ENCODE data around the gene BBS7. TPM values are rescaled to one million over a fixed set of nuclear protein-coding genes. Genes with fewer than 3 reads are reported as not detected.

The BBS7 gene
- polyA plus RNA-seq, 1 of the 3 experiments (the other 2 are of a cell fraction) = 24.3 TPM

- peaks cover 19 to 31% of the 10 kb centered on the region in 2 experiments for H3K36me3 ChIP-seq (replicated peaks in 1 of 2; ENCODE audit: control insufficient read depth in 1 of 2, insufficient read depth in 2 of 2, low read length in 1 of 2)
- H3K9me2 ChIP-seq = no peaks in the 10 kb centered on the region
- WGBS (ENCODE audit: low lambda C conversion rate) = 74% methylated on average over 3 of the region's 3 CpGs
- H4K20me1 ChIP-seq (ENCODE audit: insufficient read depth) = no peaks in the 10 kb centered on the region
- H2AFZ ChIP-seq (ENCODE audit: low read depth) = peak overlapping the region; percentile 66
- no peak overlapping the region for H3K4me2 ChIP-seq
- ChIA-PET CTCF (no interaction called here), POLR2A (interaction anchor here (1.8 kb wide), 1 partner anchor 70 kb away, joined by 6 read pairs; the partner anchor contains the start of gene BBS7)
- no peaks in the 10 kb centered on the region for H3K9me3 ChIP-seq
- peaks cover 39% of the 10 kb centered on the region for H3K79me2 ChIP-seq (ENCODE audit: insufficient read depth)
- peaks cover 6% of the 10 kb centered on the region for H3F3A ChIP-seq (replicated peaks; ENCODE audit: insufficient read depth)
- no peak for DNase-seq
- H3K4me3 ChIP-seq (ENCODE audit: low read depth in 2 of 2, low read length in 1 of 2) = no peak overlapping the region
- peak overlapping the region in 1 of 2 experiments; percentile 90; a peak in 2 of 4 replicates for H3K27ac ChIP-seq (ENCODE audit: low read depth in 2 of 2, low read length in 1 of 2)
- TF ChIP-seq JUND (IDR thresholded peaks at IDR 0.05) (no peak), NFIC (IDR thresholded peaks at IDR 0.05; ENCODE audit: borderline replicate concordance) (no peak), MEF2A (IDR thresholded peaks at IDR 0.05; ENCODE audit: borderline replicate concordance, low read depth) (no peak), TEAD4 (IDR thresholded peaks at IDR 0.05; ENCODE audit: borderline replicate concordance, insufficient read depth) (no peak), GATA2 (CRISPR knock-in tag; IDR thresholded peaks at IDR 0.05) (no peak), USF2 (IDR thresholded peaks at IDR 0.05; ENCODE audit: borderline replicate concordance, low read depth, low read length) (no peak), EP300 (IDR thresholded peaks at IDR 0.05; ENCODE audit: borderline replicate concordance in 1 of 2, low read depth in 1 of 2, low read length in 1 of 2) (no peak), GABPA (IDR thresholded peaks at IDR 0.05; ENCODE audit: low read depth) (no peak), RFX5 (IDR thresholded peaks at IDR 0.05; ENCODE audit: low read length) (no peak)
- TF ChIP-seq, protein P1, sequence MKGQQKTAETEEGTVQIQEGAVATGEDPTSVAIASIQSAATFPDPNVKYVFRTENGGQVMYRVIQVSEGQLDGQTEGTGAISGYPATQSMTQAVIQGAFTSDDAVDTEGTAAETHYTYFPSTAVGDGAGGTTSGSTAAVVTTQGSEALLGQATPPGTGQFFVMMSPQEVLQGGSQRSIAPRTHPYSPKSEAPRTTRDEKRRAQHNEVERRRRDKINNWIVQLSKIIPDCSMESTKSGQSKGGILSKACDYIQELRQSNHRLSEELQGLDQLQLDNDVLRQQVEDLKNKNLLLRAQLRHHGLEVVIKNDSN (IDR thresholded peaks at IDR 0.05; ENCODE audit: borderline replicate concordance, low read depth) = no peak
- peaks cover 7 to 12% of the 10 kb centered on the region in 2 experiments; a peak in 3 of 4 replicates for H3K4me1 ChIP-seq (ENCODE audit: control insufficient read depth in 1 of 2, insufficient read depth in 2 of 2, low read depth in 1 of 2, low read length in 1 of 2)
- no peak overlapping the region for H3K9ac ChIP-seq
- no peaks in the 10 kb centered on the region for H3K27me3 ChIP-seq (ENCODE audit: insufficient read depth)
These were observed 70.3 kb downstream of the BBS7 start for GRCh38 chr4:121799867-121800501.

GRCh38 chr4:121799208-121799823 lies 71.0 kb downstream of the BBS7 start:
- H3K9me2 ChIP-seq = no peaks in the 10 kb centered on the region
- TF ChIP-seq CHD2 (IDR thresholded peaks at IDR 0.05; ENCODE audit: low read length, partially characterized antibody) (no peak), ZBTB33 (IDR thresholded peaks at IDR 0.05; ENCODE audit: borderline replicate concordance, low read depth) (no peak), JUND (IDR thresholded peaks at IDR 0.05) (no peak)
- H3K9me3 ChIP-seq = no peaks in the 10 kb centered on the region
- CTCF ChIA-PET = no interaction called here
- H4K20me1 ChIP-seq (ENCODE audit: insufficient read depth) = no peaks in the 10 kb centered on the region
- WGBS (ENCODE audit: low lambda C conversion rate) = 86% methylated on average over 2 of the region's 2 CpGs
- H3K4me3 ChIP-seq (ENCODE audit: low read depth in 2 of 2, low read length in 1 of 2) = no peak overlapping the region
- peaks cover 12 to 24% of the 10 kb centered on the region in 2 experiments for H3K36me3 ChIP-seq (replicated peaks in 1 of 2; ENCODE audit: control insufficient read depth in 1 of 2, insufficient read depth in 2 of 2, low read length in 1 of 2)
- no peak overlapping the region for H3K27ac ChIP-seq (ENCODE audit: low read depth in 2 of 2, low read length in 1 of 2)
- H2AFZ ChIP-seq (ENCODE audit: low read depth) = peak overlapping the region; percentile 66
- peaks cover 32% of the 10 kb centered on the region for H3K79me2 ChIP-seq (ENCODE audit: insufficient read depth)
- H3K27me3 ChIP-seq (ENCODE audit: insufficient read depth) = no peaks in the 10 kb centered on the region
- DNase-seq = no peak
- peaks cover 7 to 12% of the 10 kb centered on the region in 2 experiments; a peak in 3 of 4 replicates for H3K4me1 ChIP-seq (ENCODE audit: control insufficient read depth in 1 of 2, insufficient read depth in 2 of 2, low read depth in 1 of 2, low read length in 1 of 2)
- no peak overlapping the region for H3K4me2 ChIP-seq
- peaks cover 6% of the 10 kb centered on the region for H3F3A ChIP-seq (replicated peaks; ENCODE audit: insufficient read depth)
- no peak overlapping the region for H3K9ac ChIP-seq
- POLR2A ChIA-PET = no interaction called here

Data from SK-N-SH (cell line).